Brain microvascular endothelial cell (primary cell): ENCODE results near the gene ZFYVE28.
"Not testable (repeated sequence)": the region's sequence is repeated elsewhere in the genome, so short reads cannot be mapped to it uniquely, and the experiment has no call there.

Experiments used
- DNase-seq: peaks from one replicate; pipeline ENCODE4 v3.0.0-alpha.2; 2020
- H3K27ac ChIP-seq: fragments of 250-450 bp; sonication (Bioruptor Pico); 2 replicates; pipeline ENCODE4 v1.5.1; 2020; ENCODE audit warnings: mild to moderate bottlenecking, moderate library complexity
- H3K27me3 ChIP-seq: fragments of 250-450 bp; sonication (Bioruptor Pico); replicated peaks from 2 replicates; pipeline ENCODE4 v1.5.1; 2020; ENCODE audit warnings: mild to moderate bottlenecking
- H3K36me3 ChIP-seq: fragments of 250-450 bp; sonication (Bioruptor Pico); replicated peaks from 2 replicates; pipeline ENCODE4 v1.5.1; 2020; ENCODE audit warnings: mild to moderate bottlenecking
- H3K4me3 ChIP-seq: 2 replicates; pipeline ENCODE4 v1.5.1; 2011; ENCODE audit warnings: low read depth, mild to moderate bottlenecking, control low read depth, low read length, moderate library complexity
- in situ Hi-C: cut with HindIII; loops from 2 replicates; pipeline ENCODE4 v1.10.0; 2017; ENCODE audit warnings: low sequenced_read_pairs, low pct_ligation_motif_present
- TF ChIP-seq, protein P1 (sequence below): IDR thresholded peaks from 2 replicates; pipeline ENCODE4 v1.5.1; 2011; ENCODE audit warnings: low read depth, mild to moderate bottlenecking, moderate library complexity, low read length, control low read depth, inconsistent platforms; ENCODE audit errors: missing control alignments

ZFYVE28 gene

GRCh38 chr4:2383760-2384159, 34.7 kb downstream of the ZFYVE28 start:
- no peak overlapping the region for H3K4me3 ChIP-seq
- in situ Hi-C loops = no loop called here
- H3K27ac ChIP-seq = no peak overlapping the region
- H3K36me3 ChIP-seq = no peaks in the 10 kb centered on the region
- TF ChIP-seq, protein P1, sequence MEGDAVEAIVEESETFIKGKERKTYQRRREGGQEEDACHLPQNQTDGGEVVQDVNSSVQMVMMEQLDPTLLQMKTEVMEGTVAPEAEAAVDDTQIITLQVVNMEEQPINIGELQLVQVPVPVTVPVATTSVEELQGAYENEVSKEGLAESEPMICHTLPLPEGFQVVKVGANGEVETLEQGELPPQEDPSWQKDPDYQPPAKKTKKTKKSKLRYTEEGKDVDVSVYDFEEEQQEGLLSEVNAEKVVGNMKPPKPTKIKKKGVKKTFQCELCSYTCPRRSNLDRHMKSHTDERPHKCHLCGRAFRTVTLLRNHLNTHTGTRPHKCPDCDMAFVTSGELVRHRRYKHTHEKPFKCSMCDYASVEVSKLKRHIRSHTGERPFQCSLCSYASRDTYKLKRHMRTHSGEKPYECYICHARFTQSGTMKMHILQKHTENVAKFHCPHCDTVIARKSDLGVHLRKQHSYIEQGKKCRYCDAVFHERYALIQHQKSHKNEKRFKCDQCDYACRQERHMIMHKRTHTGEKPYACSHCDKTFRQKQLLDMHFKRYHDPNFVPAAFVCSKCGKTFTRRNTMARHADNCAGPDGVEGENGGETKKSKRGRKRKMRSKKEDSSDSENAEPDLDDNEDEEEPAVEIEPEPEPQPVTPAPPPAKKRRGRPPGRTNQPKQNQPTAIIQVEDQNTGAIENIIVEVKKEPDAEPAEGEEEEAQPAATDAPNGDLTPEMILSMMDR = no peak
- H3K27me3 ChIP-seq = peaks cover 10% of the 10 kb centered on the region
- DNase-seq = no peak

DNA sequence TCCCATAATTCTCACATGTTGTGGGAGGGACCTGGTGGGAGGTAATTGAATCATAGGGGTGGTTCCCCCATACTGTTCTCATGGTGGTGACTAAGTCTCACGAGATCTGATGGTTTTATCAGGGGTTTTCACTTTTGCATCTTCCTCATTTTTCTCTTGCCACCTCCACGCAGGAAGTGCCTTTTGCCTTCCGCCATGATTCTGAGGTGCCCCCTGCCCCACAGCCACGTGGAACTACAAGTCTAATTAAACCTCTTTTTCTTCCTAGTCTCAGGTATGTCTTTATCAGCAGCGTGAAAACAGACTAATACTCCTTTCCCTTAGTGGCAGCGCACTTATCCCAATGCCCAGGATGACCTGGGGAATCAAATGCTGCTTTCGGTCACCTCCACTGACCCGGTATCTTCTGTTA, 35.2 kb downstream of the ZFYVE28 start:
- in situ Hi-C loops, H3K27ac ChIP-seq, H3K4me3 ChIP-seq, DNase-seq, H3K36me3 ChIP-seq: not testable (repeated sequence)
- peaks cover 10% of the 10 kb centered on the region for H3K27me3 ChIP-seq

DNA sequence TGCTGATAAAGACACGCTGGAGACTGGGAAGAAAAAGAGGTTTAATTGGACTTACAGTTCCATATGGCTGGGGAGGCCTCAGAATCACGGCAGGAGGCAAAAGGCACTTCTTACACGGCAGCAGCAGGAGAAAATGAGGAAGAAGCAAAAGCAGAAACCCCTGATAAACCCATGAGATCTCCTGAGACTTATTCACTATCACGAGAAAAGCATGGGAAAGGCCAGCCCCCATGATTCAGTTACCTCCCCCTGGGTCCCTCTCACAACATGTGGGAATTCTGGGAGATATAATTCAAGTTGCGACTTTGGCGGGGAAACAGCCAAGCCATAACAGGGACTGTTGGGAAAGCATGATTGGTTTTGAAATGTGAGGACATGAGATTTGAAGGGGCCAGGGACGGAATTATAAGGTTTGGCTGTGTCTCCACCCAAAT, 35.7 kb downstream of the ZFYVE28 start:
- H3K27me3 ChIP-seq, H3K27ac ChIP-seq, in situ Hi-C loops, H3K36me3 ChIP-seq, H3K4me3 ChIP-seq, DNase-seq: not testable (repeated sequence)

DNA sequence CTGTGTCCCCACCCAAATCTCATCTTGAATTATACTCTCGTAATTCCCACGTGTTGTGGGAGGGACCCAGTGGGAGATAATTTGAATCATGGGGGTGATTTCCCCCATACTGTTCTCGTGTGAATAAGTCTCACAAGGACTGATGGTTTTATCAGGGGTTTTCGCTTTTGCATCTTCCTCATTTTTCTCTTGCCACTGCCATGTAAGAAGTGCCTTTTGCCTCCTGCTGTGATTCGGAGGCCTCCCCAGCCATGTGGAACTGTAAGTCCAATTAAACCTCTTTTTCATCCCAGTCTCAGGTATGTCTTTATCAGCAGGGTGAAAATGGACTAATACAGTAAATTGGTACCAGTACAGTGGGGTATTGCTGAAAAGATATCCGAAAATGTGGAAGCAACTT, 37.9 kb downstream of the ZFYVE28 start:
- H3K27ac ChIP-seq, H3K4me3 ChIP-seq, H3K36me3 ChIP-seq, H3K27me3 ChIP-seq, DNase-seq, in situ Hi-C loops: not testable (repeated sequence)

- DNase-seq = no peak
Observed at GRCh38 chr4:2378898-2379297, 39.5 kb downstream of the ZFYVE28 start.

GRCh38 chr4:2378401-2378800, 40.0 kb downstream of the ZFYVE28 start:
- H3K27me3 ChIP-seq = peaks cover 2% of the 10 kb centered on the region
- no peak overlapping the region for H3K27ac ChIP-seq
- DNase-seq = no peak
- TF ChIP-seq, protein P1 = no peak
- in situ Hi-C loops = no loop called here
- H3K36me3 ChIP-seq = no peaks in the 10 kb centered on the region
- H3K4me3 ChIP-seq = no peak overlapping the region

More at GRCh38 chr4:2378898-2379297, 39.5 kb downstream of the ZFYVE28 start:
- Histone ChIP-seq H3K27ac (no peak overlapping the region), H3K36me3 (no peaks in the 10 kb centered on the region), H3K27me3 (peaks cover 2% of the 10 kb centered on the region), H3K4me3 (no peak overlapping the region)
- in situ Hi-C loops = no loop called here
- TF ChIP-seq, protein P1 = no peak

DNA sequence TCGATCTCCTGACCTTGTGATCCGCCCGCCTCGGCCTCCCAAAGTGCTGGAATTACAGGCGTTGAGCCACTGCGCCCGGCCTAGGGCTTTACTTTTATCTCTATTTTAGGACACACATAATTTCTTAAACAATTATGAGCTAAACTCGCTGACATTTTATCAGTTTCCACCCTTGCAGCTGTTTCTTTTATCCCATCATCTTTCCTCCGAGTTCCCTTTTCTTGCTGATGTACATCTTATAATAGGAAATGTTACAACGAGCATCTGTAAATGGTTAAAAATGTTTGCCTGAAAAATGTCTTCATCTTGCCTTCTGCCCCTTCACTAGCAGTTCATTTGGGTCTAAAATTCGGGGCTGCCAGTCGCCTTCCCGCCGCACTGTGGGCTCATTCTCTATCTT, 41.2 kb downstream of the ZFYVE28 start:
- in situ Hi-C loops = no loop called here
- no peak overlapping the region for H3K4me3 ChIP-seq
- no peak overlapping the region for H3K27ac ChIP-seq
- TF ChIP-seq, protein P1 = no peak
- no peaks in the 10 kb centered on the region for H3K36me3 ChIP-seq
- DNase-seq = no peak
- H3K27me3 ChIP-seq = peaks cover 2% of the 10 kb centered on the region
